Measurements from ENCODE around the gene FAM76B. TPM values are rescaled to one million over a fixed set of nuclear protein-coding genes. Genes with fewer than 3 reads are reported as not detected.

FAM76B gene
- total RNA-seq, 2 donors from 2014 or later: 24.4 to 79.5 TPM

DNA sequence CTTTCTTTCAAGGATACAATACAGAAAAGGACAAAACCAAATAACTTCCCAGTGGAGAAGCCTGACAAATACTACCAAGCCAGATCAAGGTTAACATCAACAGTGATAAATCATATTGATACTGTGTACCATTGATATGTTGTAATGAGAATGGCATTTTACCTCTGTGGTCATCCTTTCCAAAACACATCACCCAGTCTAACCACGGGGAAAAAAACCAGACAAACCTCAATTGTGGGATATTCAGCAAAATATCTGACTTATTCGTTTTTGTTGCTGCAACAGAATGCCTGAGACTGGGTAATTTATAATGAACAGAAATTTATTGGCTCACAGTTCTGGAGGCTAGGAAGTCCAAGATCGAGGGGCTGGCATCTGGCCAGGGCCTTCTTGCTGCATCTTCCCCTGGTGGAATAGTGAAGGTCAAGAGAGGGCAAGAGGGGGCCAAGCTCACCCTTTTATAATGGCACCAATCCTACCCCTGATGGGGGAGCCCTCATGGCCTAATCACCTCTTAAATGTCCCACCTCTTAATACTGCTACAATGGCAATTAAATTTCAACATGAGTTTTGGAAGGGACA is 66.1 kb downstream of the FAM76B start:
- Histone ChIP-seq H3K9me3 (no peaks in the 10 kb centered on the region), H3K4me3 (no peak overlapping the region), H3K27me3 (replicated peaks; ENCODE audit: insufficient read depth) (no peaks in the 10 kb centered on the region), H3K27ac (no peak overlapping the region), H3K36me3 (no peaks in the 10 kb centered on the region), H3K4me1 (replicated peaks) (no peaks in the 10 kb centered on the region)
- TF ChIP-seq, protein P1, sequence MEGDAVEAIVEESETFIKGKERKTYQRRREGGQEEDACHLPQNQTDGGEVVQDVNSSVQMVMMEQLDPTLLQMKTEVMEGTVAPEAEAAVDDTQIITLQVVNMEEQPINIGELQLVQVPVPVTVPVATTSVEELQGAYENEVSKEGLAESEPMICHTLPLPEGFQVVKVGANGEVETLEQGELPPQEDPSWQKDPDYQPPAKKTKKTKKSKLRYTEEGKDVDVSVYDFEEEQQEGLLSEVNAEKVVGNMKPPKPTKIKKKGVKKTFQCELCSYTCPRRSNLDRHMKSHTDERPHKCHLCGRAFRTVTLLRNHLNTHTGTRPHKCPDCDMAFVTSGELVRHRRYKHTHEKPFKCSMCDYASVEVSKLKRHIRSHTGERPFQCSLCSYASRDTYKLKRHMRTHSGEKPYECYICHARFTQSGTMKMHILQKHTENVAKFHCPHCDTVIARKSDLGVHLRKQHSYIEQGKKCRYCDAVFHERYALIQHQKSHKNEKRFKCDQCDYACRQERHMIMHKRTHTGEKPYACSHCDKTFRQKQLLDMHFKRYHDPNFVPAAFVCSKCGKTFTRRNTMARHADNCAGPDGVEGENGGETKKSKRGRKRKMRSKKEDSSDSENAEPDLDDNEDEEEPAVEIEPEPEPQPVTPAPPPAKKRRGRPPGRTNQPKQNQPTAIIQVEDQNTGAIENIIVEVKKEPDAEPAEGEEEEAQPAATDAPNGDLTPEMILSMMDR (IDR thresholded peaks at IDR 0.05): no peak
- TF ChIP-seq POLR2AphosphoS5 (IDR thresholded peaks at IDR 0.05) (no peak), POLR2A (IDR thresholded peaks at IDR 0.05) (no peak)
- 62% methylated on average over 3 of the region's 3 CpGs for WGBS
- intact Hi-C loops (cut with DNase I): no loop called here
- no peak for DNase-seq (ENCODE audit: low spot score)

DNA sequence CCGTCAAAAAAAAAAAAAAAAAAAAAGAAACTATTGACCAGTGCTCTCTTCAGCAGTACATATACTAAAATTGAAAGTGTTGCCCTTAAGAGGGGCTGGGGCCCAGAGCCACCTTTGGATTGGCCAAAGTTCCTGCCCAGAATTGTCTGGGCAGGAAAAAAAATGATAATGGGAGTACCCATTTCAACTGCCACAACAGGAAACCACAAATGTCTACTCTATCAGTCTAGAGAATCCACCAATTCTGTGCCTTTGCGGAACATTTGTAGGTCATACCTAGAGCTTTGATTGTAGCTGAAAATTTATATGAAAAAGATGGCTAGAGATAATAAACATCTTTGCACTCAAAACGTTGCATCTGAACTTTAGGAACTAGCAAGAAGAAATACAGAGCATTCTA is 69.4 kb downstream of the FAM76B start:
- TF ChIP-seq POLR2A (IDR thresholded peaks at IDR 0.05): no peak
- no peak for TF ChIP-seq POLR2AphosphoS5 (IDR thresholded peaks at IDR 0.05)
- TF ChIP-seq, protein P1 (IDR thresholded peaks at IDR 0.05): no peak
- Histone ChIP-seq H3K36me3 (no peaks in the 10 kb centered on the region), H3K4me1 (replicated peaks) (no peaks in the 10 kb centered on the region), H3K9me3 (no peaks in the 10 kb centered on the region), H3K27ac (no peak overlapping the region), H3K4me3 (no peak overlapping the region), H3K27me3 (replicated peaks; ENCODE audit: insufficient read depth) (no peaks in the 10 kb centered on the region)
- DNase-seq (ENCODE audit: low spot score): no peak
- intact Hi-C loops (cut with DNase I): no loop called here
- 76% methylated on average over 3 of the region's 3 CpGs for WGBS

Other genes with a start within 250 kb of the FAM76B start
- 10 to 100 TPM; 40.6 to 46.7 TPM for gene CEP57, start 716 bp upstream of the FAM76B start, total RNA-seq
- gene MTMR2, start 134.3 kb upstream of the FAM76B start, total RNA-seq: 10 to 100 TPM; 32.8 to 37.7 TPM

All from prostate gland (tissue), 2 donors.